NK-92 (cell line): ENCODE results near the gene SRGAP2C.
"Not testable (repeated sequence)": the region's sequence is repeated elsewhere in the genome, so short reads cannot be mapped to it uniquely, and the experiment has no call there.

Experiments
- DNase-seq: peaks from one replicate; lab custom pipeline; 2025; ENCODE audit not compliant: unreplicated experiment; lab: John Stamatoyannopoulos, UW

Gene SRGAP2C

DNA sequence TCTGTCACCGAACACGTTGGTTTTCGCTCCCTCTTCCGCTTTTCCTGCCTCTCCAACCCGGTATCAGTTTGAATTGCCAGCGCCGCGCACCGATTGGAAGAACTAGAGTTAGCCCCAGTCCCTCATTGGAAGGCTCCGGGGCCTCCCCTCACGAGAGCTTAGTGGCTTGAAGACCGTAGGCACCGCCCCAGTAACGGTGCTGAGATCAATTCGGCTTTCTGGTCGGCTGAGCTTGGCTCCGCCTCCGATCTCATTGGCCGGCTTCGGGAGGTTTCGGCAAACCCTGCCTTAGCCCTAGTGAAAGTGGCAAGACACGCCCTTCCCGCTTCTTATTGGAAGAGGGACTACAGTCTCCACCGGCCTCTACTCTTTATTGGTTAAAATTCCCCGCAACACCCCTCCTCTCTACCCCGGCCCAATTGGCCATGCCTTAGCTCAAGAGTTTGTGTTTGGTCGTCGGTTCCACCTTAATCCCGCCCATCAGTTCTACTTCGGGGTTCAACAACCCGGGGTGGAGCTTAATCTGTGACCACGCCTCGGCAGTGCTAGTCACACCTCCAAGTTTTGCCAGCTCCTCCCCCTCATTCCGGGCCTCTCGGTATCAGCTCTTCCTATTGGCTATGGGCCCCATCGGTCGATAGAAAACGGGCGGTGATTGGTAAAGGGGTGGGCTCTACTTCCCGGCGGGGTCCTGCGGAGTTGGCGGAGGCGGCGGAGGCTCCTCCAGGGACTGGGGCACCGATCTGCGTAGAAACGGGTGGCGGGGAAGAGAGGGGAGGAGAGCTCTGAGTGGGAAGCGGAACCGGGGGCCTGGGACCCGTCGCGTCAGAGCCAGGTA is at the start of gene SRGAP2C, which contains the start of gene FAM72B:
Gene SRGAP2C, plus strand, starts transcription at position 686 of the 838 bp plus-strand sequence. CDS start 2,472 bp downstream, outside the sequence.
Gene FAM72B, minus strand, starts transcription at position 51 of the 838 bp plus-strand sequence. CDS start 851 bp downstream, outside the sequence.
- peak; percentile 82 for DNase-seq

DNA sequence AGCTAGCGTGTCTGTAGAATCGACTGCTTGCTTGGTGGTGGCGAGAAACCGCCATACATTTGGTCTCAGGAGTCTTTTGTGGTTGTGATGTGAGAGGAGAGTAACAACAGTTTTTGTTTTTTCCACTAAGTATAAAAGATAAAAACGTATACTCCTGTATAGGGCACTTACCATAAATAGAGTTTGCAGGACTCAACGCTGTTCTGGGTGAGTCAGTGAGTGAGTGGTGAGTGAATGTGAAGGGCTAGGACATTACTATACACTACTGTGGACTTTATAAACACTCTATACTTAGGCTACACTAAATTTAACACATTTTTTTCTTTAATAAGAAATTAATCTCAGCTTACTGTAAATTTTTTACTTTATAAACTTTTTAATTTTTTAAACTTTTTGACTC is 44.4 kb upstream of the SRGAP2C start:
- DNase-seq, result not testable (repeated sequence)

DNA sequence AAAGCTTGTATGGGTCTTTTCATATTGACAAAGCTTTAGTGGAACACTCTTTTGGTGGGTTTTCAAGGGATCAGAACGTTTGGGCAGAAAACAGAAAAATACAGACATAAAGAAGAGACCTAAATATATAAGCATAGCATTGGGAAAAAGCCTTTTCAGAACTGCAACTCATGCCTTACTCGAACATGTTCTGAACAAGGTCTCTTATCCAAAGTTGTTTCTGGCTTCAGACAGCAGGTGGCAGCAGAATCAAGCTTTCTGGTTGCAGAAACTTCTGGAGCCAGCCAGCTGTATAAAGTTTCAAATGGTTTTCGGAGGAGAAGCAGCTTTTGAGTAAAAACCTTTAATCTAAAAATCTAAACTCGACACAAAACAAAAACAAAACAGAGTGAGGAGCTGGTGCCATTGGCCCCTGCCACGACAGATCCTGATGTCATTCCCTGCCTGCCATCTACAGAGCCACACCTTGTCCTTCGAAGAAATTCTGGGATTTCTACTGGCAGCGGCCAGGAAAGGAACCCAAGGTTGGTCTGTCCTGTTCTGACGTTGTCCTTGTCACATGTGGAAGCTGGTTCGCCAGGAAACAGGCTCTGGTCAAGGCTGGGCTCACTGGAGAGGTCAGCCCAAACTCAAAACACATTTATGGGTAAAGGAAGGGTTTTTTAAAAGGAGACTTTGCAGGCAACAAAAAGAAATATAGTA is 36.1 kb upstream of the SRGAP2C start:
- DNase-seq, result not testable (repeated sequence)

DNA sequence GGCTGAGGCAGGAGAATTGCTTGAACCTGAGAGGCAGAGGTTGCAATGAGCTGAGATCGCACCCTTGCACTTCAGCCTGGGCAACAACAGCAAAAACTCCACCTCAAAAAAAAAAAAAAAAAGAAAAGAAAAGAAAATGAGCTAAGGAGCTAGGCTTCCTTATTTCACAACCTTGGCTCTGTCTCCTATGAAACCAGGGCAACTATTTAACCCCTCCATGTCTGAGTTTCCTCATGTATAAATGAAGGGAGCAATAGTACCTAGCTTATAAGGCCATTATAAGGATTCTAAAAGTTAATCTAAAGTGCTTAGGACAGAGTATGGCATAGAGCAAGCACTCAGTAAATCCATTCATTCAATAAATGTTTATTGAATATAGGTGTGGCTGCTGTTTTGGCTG is 33.5 kb upstream of the SRGAP2C start:
- not testable (repeated sequence) for DNase-seq

DNA sequence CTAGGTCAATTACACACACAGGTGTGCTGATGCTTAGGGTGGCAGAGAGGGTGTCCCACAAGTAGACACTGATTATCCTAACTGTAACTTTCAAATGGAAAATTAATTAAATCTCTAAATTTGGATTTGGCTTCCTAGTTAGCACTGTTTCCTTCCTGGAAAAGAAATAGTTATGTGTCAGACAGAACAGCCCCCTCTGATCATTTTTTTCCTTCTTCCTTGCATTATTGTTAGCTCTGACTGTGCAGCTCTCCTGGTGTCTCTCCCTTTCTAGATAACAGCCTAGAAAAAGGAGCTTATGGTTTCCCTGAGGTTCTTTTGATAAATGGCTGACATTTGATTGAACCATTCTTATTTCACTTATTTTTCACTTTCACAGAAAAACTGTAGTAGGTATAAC is 32.0 kb upstream of the SRGAP2C start:
- not testable (repeated sequence) for DNase-seq

DNA sequence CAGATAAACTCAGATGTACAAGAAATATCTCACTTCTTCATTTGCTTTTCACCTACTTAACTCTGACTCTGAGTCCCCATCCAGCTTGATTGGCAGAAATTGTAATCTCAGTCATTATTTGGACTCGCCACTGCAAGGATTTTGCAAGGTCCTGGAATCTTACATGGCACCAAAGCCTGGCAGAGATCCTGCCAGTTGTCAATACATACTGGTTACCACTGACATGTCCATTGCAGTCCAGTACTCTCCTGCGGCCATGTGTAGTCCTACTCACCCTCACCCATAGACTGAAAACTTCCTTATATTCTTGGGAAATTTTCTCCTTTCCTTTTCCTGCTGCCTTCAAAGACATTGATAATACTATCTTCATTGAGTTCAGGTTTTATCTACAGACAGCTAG is 30.0 kb upstream of the SRGAP2C start:
- DNase-seq, result not testable (repeated sequence)

DNA sequence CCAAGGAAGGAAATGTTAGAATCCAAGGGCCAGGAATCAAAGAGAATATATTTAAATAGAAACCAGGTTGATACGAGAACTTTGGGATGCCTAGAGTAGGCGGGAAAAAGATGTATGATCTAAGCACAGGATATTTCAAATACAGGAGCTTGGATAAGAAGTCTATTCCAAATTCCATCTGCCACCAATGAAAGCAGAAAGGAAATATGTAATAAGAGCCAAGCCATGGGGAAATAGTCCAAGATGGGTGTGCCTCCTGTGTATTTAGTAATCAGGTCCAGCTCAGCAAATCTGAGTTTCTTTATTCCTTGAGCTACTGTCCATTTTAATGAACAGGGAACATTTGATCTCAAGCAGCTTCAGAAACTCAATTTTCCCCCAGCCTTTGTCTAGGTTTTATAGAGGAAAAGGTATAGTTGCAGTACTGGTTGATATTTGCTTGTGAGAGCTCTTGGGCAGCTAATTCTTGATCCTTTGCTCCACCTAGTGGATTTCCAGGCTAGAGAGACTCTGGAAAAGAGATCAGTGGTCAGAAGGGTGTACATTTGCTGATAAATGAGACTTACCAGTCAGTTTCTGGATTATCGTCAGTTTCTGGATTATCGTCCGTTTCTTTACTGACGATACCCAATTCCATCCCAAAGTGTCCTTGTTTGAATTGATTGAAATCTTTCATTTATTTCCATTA is 29.0 kb upstream of the SRGAP2C start:
- DNase-seq, result not testable (repeated sequence)

DNA sequence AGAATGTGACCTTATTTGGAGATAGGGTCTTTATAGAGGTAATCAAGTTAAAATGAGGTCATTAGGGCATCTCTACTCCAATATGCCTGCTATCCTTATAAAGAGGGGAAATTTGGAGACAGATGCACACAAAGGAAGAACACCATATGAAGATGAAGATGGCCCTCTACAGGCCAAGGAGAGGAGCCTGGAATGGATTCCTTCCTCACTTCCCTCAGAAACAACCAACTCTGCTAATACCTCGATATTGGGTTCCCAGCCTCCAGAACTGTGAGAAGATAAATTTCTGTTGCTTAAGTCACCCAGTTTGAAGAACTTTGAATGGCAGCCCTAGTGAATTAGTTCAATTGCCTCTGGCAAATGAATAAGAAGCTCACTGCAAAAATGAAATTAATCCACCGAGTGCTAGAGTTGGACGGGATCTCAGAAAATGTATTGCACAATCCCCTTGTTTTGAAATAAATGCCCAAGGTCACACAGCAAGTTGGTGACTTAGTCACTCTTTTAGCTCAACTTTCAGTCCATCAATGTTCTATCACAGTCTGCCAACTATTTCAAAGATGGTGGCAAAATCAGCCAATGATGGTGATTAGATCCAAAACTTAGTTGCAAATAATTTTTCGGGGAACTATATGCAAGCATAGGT is 27.7 kb upstream of the SRGAP2C start:
- not testable (repeated sequence) for DNase-seq

DNA sequence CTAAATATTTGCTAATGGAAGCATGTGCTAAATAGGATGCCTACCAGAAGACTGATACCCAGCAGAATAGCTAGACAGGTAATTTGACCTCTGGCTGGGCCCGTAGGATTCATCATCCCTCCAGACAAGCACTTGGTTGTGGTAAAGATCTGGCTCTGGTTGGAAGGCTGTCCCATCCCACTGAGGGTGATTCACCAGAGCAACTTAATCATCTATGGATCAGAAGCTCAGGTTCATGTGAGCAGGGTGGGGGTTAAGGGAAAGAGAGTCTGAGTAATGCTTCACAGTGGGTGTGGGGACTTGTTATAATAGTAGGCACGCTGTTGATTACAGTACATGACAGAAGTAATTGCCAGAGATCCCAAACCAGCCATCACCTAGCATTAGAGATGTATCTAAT is 27.2 kb upstream of the SRGAP2C start:
- not testable (repeated sequence) for DNase-seq

DNA sequence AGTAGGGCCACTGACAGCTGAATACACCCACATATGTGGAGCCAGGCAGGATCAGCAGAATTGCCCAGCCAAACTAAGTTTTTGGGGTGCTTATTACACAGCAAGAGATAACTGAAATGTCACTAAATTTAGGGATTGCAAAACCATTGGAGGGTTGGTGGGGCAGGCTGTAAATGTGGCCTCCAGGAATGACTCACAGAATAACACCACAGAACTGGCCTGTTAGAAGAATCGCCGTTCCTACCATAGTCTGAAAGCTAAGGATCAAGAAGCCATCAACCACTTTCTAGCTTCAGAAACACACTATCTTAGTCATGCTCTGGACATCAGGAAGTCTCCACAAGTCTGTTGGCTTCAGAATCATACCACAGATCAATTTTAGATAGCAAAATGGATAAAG is 24.7 kb upstream of the SRGAP2C start:
- DNase-seq, result not testable (repeated sequence)

DNA sequence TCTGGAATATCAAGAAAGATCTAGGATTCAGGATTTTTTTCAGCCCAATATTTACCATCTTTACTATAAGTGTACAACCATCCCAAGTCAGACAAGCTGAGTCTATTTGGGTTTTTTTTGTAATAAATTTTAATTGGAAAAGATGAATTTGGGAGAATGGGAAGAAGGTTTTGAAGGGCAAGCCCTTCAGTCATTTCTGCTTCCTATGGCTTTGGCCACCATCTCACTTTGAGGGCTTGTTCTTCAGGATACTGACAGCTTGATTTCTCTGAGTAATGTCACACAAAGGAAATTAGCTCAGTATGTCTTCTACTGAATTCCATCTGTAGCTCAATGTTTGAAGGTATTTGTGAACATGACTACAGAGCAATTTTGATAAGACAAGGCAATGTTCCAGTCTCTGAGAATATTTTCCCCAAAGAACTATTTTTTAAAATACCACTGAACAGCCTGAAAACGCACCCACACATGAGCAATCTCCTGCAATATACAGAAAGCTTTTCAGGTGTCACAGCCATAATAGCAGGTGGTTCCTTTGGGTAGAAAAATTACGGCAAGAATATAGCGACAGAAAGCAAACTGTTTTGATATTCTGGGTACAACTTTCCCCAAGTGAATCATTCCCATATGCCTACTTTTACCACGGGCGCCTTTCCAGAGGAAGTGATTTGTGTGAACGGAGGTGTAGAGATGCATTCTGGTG is 23.4 kb upstream of the SRGAP2C start:
- not testable (repeated sequence) for DNase-seq

DNA sequence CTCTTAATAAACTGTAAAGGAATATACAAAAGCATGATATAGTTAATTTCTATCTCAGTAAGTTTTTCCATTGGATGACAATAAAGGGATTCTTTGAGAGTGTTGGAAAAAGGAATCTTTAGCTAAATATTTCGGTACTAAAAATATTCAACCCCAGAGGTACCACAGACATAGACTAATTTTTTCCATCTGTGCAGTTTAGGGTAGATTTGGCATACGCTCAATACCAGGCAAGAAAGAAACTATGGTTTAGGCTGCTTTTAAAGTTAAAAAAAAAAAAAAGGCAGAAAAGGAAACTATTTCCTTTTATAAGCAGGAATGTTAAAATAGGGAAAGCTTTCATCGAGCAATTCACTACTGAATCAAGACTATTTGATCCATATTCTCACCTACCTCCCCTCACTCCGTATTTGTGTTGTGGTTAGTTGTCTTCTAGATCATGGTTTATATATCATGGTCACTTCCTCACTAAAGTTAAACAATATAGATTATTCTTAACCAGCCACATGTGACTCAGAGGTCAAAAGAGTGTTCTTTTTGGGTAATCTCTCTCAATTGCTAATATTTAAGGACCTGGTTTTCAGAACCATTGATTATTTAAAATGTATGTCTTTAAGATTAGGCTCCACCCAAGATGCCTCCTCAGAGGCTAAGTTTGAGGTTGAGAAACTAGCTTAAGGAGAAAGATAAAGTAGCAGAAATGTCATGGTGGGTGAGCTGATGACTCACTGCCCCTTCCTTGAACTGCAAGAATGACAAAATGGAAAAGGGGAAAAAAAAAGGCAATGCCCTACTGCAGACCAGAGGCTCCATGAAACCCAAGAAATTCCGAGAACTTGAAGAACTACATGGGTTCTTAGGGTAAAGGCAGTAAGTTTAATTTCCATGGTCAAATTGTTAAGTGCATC is 20.7 kb upstream of the SRGAP2C start:
- not testable (repeated sequence) for DNase-seq

DNA sequence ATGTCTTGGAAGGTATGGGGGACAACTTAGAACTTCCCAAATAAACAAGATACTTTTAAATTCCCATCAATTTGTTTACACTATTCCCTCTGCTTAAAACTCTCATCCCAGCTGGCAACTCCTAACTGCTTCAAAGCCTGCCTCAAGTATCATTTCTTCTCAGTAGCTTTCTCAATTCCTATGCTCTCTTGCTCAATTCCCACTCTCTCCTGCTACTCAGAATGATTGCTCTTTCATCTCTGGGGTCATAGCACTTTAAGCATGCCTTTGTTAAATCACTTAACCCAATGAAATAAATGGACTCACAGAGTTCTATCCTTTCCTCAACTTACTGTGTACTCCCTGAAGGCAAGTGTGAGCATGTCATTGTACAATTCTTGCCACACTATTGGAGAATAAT is 19.5 kb upstream of the SRGAP2C start:
- not testable (repeated sequence) for DNase-seq

DNA sequence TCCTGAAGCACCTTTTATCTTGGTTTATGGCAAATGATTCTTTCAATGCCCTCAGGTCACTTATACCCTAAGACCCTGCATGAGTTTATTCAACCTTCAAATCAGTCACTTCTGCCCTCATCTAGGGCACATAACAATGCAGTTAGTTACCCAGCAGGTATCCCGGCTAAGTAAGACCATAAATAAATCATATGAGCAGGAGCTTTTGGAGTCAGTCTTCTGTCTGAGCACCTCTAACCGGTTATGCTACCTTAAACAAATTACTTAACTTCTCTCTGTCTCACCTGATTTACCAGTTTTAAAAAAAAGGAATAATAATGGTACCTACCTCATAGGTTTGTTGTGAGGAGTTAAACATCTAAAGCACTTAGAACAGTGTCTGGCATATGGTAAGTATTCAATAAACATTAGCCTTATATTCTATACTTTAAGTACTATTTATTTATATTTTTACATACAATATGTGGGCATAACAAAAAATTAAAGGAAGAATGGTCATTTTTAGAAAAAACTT is 17.5 kb upstream of the SRGAP2C start:
- DNase-seq, result not testable (repeated sequence)

DNA sequence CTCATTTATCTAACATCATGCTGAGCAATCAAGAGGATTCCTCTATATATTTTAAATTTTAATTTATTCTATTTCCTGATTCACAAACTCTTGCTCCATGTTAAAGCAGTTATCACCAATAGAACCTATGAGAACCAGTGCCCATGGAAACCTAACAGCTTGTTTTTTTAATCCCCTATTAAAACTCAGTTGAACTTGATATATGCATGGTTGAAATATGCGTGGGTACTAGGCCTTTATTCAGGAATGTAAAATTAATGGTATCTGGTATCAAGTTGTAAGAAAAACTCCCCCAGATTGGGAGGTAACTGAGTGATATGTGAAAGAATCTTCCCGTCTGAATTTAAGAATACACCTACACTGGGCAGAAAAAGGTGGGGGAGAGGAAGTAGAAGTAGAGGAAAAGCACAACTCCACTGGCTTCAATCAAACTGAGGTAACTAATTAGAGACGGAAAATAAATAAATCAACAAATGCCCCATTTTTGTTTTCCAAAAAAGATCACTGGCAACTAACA is 16.6 kb upstream of the SRGAP2C start:
- DNase-seq, result not testable (repeated sequence)

DNA sequence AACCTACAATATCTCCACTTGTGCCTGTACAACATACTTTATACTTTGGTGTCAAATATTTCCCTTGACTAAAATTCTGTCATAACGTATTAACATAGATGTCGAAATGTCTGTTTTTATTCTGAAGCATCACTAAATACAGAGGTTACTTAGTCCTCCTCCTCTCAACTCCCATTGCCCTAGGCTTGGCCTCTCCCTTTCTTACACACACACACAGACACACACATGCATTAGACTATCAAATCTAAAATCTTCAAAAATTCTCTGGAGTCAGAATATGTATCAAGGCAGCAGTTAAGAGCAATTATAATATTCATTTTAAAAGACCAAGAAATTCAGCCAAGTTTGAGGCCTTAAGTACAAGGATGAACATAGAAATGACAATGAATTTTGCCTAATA is 8.1 kb upstream of the SRGAP2C start:
- DNase-seq, result not testable (repeated sequence)

DNA sequence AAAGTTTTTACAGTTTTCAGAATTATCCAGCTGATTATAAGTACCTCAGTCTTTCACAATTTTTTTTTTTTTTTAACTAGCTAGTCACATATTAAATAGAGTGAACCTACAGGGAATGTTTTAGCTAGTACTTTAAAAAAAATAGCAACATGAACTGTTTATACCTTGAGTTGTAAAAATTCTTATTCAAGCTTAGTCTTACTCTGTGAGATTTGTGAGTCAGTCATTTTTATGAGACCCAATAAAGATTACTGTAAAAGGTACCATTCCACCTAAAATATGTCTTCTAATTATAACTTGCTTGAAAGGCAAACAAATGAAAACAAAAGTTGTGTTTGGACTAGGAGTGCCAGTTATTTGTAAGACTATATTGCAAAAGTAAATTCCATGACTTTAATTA is 6.6 kb upstream of the SRGAP2C start:
- not testable (repeated sequence) for DNase-seq

DNA sequence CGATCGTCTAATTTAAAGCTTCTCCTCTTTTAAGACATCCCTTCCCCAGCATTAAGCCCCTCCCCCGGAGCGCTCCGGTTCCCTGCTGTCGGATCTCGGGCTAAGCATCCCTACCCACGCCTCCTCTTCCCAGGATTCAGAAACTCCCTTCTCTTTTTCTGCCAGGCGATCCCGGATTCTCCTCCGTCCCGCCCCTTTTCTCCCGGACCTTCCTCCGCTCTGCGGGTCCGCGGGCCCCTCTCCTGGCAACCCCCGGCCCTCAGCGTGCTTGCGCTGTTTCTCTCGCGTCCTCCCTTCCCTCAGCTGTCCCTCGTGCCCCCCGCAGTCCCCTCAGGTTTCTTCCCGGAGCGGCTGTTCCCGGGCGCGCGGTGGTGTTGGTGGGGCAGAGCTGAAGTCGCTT is 908 bp upstream of the SRGAP2C start:
- DNase-seq, result not testable (repeated sequence)
